Gastroesophageal sphincter (tissue), 3 donors: Measurements from ENCODE around the gene NKX1-2.

Experiments
- POLR2A ChIP-seq, 2 donors: fragments of 450-650 bp; IDR thresholded peaks; one replicate each; pipeline ENCODE4 v1.6.1; 2017; ENCODE audit warnings: antibody characterized with exemption in 2 of 2, mild to moderate bottlenecking in 2 of 2, moderate library complexity in 1 of 2
- TF ChIP-seq, protein P1 (sequence below), 4 experiments: fragments of 200-600 bp in 2 of 4; fragments of 450-650 bp in 2 of 4; sonication (generic) in 1 of 4; IDR thresholded peaks; one replicate each; pipeline ENCODE4 v1.5.1; 2017 to 2019; ENCODE audit warnings: antibody characterized with exemption in 4 of 4, mild to moderate bottlenecking in 2 of 4, moderate library complexity in 2 of 4

DNA sequence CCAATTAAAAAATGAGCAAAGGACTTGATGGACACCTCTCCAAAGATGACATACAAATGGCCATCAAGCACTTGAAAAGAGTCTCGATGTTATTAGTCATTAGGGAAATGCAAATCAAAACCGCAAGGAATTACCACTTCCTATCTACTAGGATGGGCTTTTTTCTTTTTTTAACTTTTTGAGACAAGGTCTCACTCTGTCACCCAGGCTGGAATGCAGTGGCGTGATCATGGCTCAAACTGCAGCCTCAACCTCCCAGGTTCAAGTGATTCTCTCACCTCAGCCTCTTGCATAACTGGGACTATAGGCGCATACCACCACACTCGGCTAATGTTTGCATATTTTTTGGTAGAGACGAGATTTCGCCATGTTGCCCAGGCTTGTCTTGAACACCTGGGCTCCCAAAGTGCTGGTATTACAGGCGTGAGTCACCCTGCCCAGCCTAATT lies 13.6 kb downstream of the NKX1-2 start:
- TF ChIP-seq, protein P1, sequence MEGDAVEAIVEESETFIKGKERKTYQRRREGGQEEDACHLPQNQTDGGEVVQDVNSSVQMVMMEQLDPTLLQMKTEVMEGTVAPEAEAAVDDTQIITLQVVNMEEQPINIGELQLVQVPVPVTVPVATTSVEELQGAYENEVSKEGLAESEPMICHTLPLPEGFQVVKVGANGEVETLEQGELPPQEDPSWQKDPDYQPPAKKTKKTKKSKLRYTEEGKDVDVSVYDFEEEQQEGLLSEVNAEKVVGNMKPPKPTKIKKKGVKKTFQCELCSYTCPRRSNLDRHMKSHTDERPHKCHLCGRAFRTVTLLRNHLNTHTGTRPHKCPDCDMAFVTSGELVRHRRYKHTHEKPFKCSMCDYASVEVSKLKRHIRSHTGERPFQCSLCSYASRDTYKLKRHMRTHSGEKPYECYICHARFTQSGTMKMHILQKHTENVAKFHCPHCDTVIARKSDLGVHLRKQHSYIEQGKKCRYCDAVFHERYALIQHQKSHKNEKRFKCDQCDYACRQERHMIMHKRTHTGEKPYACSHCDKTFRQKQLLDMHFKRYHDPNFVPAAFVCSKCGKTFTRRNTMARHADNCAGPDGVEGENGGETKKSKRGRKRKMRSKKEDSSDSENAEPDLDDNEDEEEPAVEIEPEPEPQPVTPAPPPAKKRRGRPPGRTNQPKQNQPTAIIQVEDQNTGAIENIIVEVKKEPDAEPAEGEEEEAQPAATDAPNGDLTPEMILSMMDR (IDR thresholded peaks at IDR 0.05), result no peak
- no peak for TF ChIP-seq POLR2A (IDR thresholded peaks at IDR 0.05)
